ENCODE measurements around the gene TMPRSS2.

The TMPRSS2 gene

DNA sequence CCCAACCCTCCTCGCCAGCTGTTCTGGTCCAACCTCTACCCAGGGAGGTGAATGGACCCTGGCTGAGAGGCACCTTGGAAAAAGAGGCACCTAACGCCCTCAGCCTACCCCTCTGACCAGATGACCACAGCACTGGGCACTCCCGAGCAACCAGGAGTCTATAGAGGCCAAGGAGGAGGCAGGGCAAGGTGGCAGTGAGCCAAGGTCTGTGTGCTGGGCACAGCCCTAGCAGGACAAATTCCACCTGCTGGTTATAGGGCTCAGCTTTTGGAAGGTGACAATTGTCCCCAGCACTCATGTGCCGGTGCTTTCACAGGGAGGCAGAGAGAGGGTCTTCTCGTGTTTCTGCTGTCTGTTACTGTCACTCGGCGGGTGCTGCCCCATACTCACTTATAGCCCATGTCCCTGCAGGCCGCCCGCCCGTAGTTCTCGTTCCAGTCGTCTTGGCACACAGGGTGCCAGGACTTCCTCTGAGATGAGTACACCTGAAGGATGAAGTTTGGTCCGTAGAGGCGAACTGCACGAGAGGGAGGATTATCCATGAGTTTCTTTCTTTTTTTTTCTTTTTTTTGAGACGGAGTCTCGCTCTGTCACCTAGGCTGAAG lies 27.8 kb downstream of the TMPRSS2 start:
- DNase-seq = no peak

DNA sequence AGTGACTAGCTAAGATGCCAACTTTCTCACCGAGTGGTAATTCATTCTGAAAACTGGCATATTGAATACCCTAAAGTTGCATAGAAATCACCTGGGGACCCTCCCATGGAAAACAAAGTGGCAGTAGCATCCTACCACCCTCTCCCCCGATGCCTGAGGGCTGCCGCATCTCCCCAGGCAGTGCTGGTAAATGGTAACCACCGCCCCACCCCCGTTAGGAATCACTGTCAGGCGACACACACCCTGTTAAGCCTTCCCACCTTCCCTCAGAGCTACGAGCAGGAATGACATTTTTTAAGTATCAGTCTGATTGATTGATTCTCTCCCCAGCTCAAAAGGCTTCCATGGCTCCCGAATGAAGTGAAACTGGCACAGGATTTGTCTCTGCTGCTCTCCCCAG lies 28.3 kb downstream of the TMPRSS2 start:
- DNase-seq = no peak

GRCh38 chr21:41478319-41479177 lies 29.4 kb downstream of the TMPRSS2 start:
- DNase-seq = no peak

GRCh38 chr21:41477641-41478318 lies 30.2 kb downstream of the TMPRSS2 start:
- DNase-seq = no peak

DNA sequence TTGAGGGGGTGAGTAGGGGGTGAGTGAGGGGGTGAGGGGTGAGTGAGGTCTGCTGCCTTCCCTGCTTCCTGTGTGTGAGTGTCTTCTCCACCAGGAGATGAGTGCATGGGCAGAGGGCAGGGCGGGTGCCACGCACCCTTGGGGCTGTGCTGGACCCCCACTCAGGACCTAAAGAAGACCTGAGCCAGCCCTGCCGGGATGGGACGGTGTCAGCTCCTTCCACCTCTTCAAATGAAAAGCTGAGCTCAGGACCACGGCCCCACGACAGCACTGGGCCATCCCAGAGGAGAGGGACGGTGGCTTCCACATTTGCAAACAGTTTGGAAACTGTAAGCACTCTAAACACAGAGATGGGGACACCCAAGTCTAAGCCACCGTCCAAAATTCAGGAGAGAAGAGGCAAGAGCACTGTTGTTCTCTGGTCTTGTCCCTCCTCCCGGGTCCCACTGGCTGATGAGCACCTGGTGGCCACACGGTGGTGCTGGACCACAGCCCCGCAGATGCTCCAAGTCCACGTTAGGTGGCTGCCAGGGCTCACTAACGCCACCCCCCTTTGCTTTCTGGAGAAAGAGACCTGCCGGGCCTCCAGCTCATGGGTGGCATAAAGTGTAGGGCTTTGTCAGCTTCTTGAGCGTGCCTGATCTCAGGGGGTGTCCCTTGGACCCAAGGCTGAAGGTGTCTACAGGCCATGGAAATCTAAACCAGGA lies 32.1 kb downstream of the TMPRSS2 start:
- DNase-seq = no peak

DNA sequence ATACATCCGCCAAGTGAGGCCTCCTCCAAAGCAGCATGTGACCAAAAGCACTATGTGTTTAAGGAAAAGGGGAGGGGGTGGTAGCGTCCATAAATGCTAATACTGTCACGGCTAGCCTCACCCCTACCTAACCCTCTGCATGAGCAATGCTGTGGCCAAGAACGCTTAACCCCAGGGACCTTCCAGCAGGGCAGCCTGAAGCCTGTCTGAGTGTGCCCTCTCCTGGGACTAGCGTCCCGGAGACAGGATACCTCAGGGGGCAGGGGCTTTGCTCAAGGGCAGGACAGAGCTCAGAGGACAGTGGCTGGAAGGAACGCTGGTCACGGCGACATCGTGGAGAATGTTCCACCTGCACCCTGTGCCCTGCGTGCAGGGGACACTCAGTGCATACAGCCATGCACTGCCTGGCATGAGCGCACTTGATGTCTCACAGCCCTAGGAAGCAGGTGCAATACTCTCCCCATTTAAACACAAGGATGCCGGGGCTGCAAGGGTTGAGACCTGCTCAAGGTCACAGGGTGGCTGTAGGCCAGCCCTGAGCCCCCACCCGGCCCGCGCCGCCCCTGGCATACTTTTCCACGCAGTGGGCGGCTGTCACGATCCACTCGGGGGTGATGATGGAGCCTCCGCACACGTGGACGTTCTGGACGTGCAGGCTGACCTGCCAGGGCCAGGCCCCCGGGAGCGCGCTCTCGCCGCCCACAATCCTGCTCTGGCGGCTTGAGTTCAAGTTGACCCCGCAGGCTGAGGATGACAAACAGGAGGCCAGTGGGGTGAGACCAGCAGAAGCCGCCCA lies 35.0 kb downstream of the TMPRSS2 start:
- DNase-seq = no peak

- DNase-seq = no peak
These were observed 37.9 kb downstream of the TMPRSS2 start for GRCh38 chr21:41470054-41470453.

- DNase-seq = no peak
These were observed 41.7 kb downstream of the TMPRSS2 start for GRCh38 chr21:41466024-41466820.

GRCh38 chr21:41465176-41465781 lies 42.7 kb downstream of the TMPRSS2 start:
- no peak for DNase-seq

DNA sequence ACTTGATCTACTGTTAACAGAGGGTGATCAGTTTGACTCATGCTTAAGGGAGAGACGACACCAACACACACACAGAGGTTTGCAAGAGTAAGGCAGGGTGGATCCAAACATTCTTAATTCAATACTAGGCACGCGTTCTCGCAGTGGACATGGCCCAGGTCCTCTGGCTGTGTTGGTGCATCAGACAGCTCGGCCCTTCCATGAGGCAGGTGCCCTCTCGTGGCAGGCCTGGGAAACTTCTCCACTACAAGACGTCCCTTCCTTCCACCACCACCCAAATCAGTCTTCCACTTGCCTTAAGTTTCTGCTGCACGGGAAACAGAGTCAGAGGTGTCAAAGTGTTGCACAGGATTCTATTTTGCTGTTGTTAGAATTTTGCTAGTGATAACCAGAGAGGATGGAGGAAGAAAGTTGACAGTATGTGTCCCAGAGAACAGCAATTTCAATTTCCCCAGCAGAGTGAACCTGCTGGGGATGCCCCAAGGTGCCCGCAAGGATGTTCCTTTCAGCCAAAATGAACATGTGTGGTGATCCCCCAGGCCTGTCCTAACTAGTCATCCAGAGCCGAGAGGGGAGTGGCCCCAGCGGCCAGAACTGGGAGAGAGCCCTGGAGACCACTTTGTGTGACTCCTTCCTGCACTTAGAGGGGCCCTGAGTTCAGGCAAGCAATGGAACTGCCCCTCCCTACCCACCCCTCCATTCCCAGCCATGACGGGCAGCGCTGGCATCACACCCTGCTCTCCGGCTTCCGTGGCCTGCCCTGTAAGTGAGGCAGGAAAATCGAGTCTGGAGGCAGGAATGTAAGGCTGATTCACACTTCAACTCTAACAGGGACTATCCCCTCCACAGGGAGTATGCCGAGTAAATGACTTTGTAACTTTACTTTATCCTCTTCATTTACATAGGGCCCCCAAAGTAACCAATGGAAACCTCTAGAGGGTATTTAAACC lies 47.1 kb downstream of the TMPRSS2 start:
- peak; percentile 80 for DNase-seq

- peak; percentile 41 for DNase-seq
These were observed 47.9 kb downstream of the TMPRSS2 start for GRCh38 chr21:41459884-41460534.

GRCh38 chr21:41458559-41458958 lies 49.4 kb downstream of the TMPRSS2 start:
- no peak for DNase-seq

DNA sequence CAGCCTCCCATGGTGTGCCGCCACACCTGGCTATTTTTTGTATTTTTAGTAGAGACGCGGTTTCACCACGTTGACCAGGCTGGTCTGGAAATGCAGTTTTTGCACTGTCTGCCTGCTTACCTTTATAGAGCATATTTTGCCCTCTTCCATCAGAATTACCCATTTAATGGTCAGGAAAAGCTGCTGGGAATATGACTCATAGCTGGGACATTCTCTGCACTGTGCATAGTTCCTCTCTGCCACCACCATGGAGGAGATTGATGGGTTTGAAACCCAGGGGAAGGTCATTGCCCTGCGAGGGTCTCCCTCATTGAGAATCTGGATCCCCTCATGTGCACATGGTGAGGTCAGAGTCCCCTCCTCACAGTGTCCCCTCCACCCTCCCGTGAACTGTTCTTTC lies 49.8 kb downstream of the TMPRSS2 start:
- peak; percentile 38 for DNase-seq

- DNase-seq = no peak
These were observed 54.2 kb downstream of the TMPRSS2 start for GRCh38 chr21:41453761-41454160.

- DNase-seq = no peak
These were observed 54.8 kb downstream of the TMPRSS2 start for GRCh38 chr21:41453198-41453597.

GRCh38 chr21:41451753-41452676 lies 55.9 kb downstream of the TMPRSS2 start:
- no peak for DNase-seq

DNA sequence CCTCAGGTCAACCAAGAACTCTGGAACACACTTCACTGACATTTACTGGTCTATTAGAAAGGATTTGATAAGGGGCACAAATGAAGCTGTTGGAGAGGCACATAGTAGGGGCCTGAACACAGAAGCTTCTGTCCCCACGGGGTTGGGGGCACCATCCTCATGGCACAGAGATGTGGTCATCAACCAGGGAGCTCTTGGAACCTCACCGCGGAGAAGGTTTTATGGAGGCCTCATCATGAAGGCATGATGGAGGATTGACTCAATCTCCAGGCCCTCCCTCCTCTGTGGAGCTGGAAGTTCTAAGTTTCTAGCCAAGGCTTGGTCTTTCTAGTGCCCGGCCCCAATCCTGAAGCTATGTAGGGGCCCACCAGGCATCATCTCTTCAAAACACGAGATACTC lies 58.3 kb downstream of the TMPRSS2 start:
- no peak for DNase-seq

DNA sequence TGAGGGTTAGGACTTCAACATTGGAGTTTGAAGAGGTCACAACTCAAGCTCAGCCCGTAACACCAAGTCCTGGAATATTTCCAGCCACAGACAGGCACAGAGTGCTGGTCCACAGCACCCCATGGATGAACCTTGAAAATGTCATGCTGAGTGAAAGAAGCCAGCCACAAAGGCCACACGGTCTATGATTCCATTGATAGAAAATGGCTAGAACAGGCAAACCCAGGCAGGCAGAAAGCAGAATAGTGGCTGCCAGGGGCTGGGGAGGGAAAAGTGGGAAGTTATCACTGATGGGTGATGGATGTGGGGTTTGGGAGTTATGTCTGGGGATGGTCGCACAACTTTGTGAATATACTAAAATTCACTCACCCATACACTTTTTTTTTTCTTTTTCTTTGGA lies 60.6 kb downstream of the TMPRSS2 start:
- no peak for DNase-seq
